HEK293T (cell line): ENCODE measurements around the gene FOXN4.

ENCODE experiments used
- BHLHE40 ChIP-seq: fragments of 450-650 bp; IDR thresholded peaks from 2 replicates; pipeline ENCODE4 v1.6.1; 2016; ENCODE audit warnings: mild to moderate bottlenecking, moderate library complexity, borderline replicate concordance
- ELF4 ChIP-seq: fragments of 450-650 bp; IDR thresholded peaks from 2 replicates; pipeline ENCODE4 v1.6.1; 2017; ENCODE audit warnings: antibody characterized with exemption
- FOXK2 ChIP-seq: fragments of 450-650 bp; IDR thresholded peaks from 2 replicates; pipeline ENCODE4 v1.6.1; 2016; ENCODE audit warnings: mild to moderate bottlenecking
- FOXM1 ChIP-seq: fragments of 450-650 bp; IDR thresholded peaks from 2 replicates; pipeline ENCODE4 v1.6.1; 2017; ENCODE audit warnings: mild to moderate bottlenecking, borderline replicate concordance
- TARDBP ChIP-seq: fragments of 450-650 bp; IDR thresholded peaks from 2 replicates; pipeline ENCODE4 v1.6.1; 2016
- ZNF384 ChIP-seq: fragments of 450-650 bp; IDR thresholded peaks from 2 replicates; pipeline ENCODE4 v1.6.1; 2016
- TF ChIP-seq, protein P1 (sequence below): fragments of 450-650 bp; IDR thresholded peaks from 2 replicates; pipeline ENCODE4 v1.6.1; 2016

DNA sequence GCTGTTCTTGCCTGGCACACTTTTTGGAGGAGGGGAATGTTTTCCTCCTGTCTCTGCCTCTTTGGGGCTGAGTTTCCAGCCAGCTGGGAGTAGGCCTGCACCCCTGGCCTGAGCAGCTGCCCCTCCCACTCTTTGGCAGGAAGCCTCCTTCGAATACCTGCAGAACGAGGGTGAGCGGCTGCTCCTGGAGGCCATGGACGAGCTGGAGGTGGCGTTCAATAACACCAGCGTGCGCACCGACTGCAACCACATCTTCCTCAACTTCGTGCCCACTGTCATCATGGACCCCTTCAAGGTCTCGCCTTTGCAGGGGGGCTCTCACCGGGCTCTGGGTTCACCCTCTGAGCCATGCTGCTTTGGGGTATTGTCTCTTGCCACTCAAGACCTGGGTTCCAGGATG is 69.4 kb downstream of the FOXN4 start:
- TF ChIP-seq ELF4 (no peak), ZNF384 (no peak), BHLHE40 (no peak), FOXK2 (no peak), TARDBP (no peak), FOXM1 (no peak)
- TF ChIP-seq, protein P1, sequence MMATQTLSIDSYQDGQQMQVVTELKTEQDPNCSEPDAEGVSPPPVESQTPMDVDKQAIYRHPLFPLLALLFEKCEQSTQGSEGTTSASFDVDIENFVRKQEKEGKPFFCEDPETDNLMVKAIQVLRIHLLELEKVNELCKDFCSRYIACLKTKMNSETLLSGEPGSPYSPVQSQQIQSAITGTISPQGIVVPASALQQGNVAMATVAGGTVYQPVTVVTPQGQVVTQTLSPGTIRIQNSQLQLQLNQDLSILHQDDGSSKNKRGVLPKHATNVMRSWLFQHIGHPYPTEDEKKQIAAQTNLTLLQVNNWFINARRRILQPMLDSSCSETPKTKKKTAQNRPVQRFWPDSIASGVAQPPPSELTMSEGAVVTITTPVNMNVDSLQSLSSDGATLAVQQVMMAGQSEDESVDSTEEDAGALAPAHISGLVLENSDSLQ, result no peak
